Activated naive CD4-positive, alpha-beta T cell treated with anti-CD3 and anti-CD28 coated beads for 36 hours (primary cell): Measurements from ENCODE around the gene ZNF718. TPM values are rescaled to one million over a fixed set of nuclear protein-coding genes. Genes with fewer than 3 reads are reported as not detected.
"Not testable (repeated sequence)": the region's sequence is repeated elsewhere in the genome, so short reads cannot be mapped to it uniquely, and the experiment has no call there.

Experiments
- CTCF ChIA-PET: fragments of 350-600 bp; sonication (Branson Sonifier 250); formaldehyde crosslinking; loops from one replicate; lab custom pipeline; 2021; ENCODE audit warnings: antibody characterized with exemption; lab: Charles Lee
- DNase-seq: peaks from one replicate; pipeline ENCODE4 v3.0.0-alpha.2; 2020
- H3K27ac Mint-ChIP-seq: one replicate; pipeline ENCODE4 v1.8.0; 2021; ENCODE audit warnings: mild to moderate bottlenecking, mixed read lengths
- H3K27me3 Mint-ChIP-seq: one replicate; pipeline ENCODE4 v1.8.0; 2021; ENCODE audit warnings: low read depth, mixed read lengths
- H3K36me3 Mint-ChIP-seq: one replicate; pipeline ENCODE4 v1.8.0; 2021; ENCODE audit warnings: low read depth, mixed read lengths
- H3K4me1 Mint-ChIP-seq: one replicate; pipeline ENCODE4 v1.8.0; 2021; ENCODE audit warnings: low read depth, mixed read lengths
- H3K4me3 Mint-ChIP-seq: one replicate; pipeline ENCODE4 v1.8.0; 2021; ENCODE audit warnings: mild to moderate bottlenecking, moderate library complexity, mixed read lengths
- H3K9me3 Mint-ChIP-seq: one replicate; pipeline ENCODE4 v1.8.0; 2021; ENCODE audit warnings: mixed read lengths
- intact Hi-C: fragments of 100-400 bp; cut with micrococcal nuclease; formaldehyde crosslinking; loops from one replicate; pipeline ENCODE4 v1.15.1; 2023
- total RNA-seq, 2 experiments: library from RNA; stranded (reverse); gene quantifications; one replicate each; pipeline ENCODE4 v1.2.3, GENCODE V29; 2021

The ZNF718 gene
- total RNA-seq, 2 experiments from 2014 or later, result 12.2 to 12.8 TPM

- no peak overlapping the region for H3K4me3 Mint-ChIP-seq
- CTCF ChIA-PET, result interaction anchor here (0.6 kb wide), 1 partner anchor 145 kb away, joined by 3 read pairs; no protein-coding TSS in a partner anchor
- peaks cover 52% of the 10 kb centered on the region for H3K36me3 Mint-ChIP-seq
- no peaks in the 10 kb centered on the region for H3K27me3 Mint-ChIP-seq
- no peak overlapping the region for H3K27ac Mint-ChIP-seq
- H3K4me1 Mint-ChIP-seq, result no peaks in the 10 kb centered on the region
- intact Hi-C loops, result no loop called here
- no peak for DNase-seq
- H3K9me3 Mint-ChIP-seq, result peaks cover 76% of the 10 kb centered on the region
Observed at GRCh38 chr4:173666-174314, 49.5 kb downstream of the ZNF718 start.

GRCh38 chr4:175986-176385 lies 51.7 kb downstream of the ZNF718 start:
- Mint-ChIP-seq H3K4me1 (no peaks in the 10 kb centered on the region), H3K4me3 (no peak overlapping the region), H3K27me3 (no peaks in the 10 kb centered on the region), H3K9me3 (peaks cover 68% of the 10 kb centered on the region), H3K27ac (no peak overlapping the region), H3K36me3 (peaks cover 46% of the 10 kb centered on the region)
- CTCF ChIA-PET, result no interaction called here
- DNase-seq, result no peak
- intact Hi-C loops, result no loop called here

DNA sequence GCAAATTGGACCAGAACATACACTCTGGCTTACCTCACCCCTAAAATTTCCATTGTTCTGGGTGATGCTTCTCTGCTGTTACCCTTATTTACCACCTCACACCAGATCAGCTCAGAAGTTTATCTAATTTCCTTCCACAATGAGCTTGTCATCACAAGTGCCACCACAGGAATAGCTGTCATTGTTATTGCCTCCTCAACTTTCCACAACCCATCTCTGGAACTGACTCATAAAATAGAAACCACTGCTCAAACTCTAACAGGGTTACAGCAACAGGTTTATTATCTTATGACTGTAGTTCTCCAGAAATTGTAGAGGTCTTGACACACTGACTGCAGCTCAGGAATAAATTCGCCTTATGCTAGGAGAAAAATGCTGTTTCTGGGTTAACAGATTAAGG lies 52.7 kb downstream of the ZNF718 start:
- H3K27ac Mint-ChIP-seq, result no peak overlapping the region
- no peak overlapping the region for H3K4me3 Mint-ChIP-seq
- CTCF ChIA-PET, result no interaction called here
- no peaks in the 10 kb centered on the region for H3K4me1 Mint-ChIP-seq
- peaks cover 42% of the 10 kb centered on the region for H3K36me3 Mint-ChIP-seq
- intact Hi-C loops, result no loop called here
- no peaks in the 10 kb centered on the region for H3K27me3 Mint-ChIP-seq
- peaks cover 66% of the 10 kb centered on the region for H3K9me3 Mint-ChIP-seq
- DNase-seq, result no peak

DNA sequence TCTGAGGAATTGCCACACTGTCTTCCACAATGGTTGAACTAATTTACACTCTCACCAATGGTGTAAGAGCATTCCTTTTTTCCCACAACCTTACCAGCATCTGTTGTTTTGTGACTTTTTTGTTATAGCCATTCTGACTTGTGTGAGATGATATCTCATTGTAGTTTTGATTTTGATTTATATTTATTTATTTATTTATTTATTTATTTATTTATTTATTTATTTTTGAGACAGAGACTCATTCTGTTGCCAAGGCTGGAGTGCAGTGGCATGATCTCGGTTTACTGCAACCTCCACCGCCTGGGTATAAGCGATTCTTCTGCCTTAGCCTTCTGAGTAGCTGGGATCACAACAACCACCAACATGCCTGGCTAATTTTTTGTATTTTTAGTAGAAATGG lies 57.9 kb downstream of the ZNF718 start:
- H3K27ac Mint-ChIP-seq, H3K27me3 Mint-ChIP-seq, DNase-seq, H3K4me1 Mint-ChIP-seq, CTCF ChIA-PET, intact Hi-C loops, H3K4me3 Mint-ChIP-seq: not testable (repeated sequence)
- peaks cover 59% of the 10 kb centered on the region for H3K36me3 Mint-ChIP-seq
- H3K9me3 Mint-ChIP-seq, result peaks cover 65% of the 10 kb centered on the region

GRCh38 chr4:188091-188490 lies 63.8 kb downstream of the ZNF718 start:
- Mint-ChIP-seq H3K27ac (no peak overlapping the region), H3K4me1 (no peaks in the 10 kb centered on the region), H3K27me3 (no peaks in the 10 kb centered on the region), H3K36me3 (peaks cover 48% of the 10 kb centered on the region), H3K4me3 (no peak overlapping the region), H3K9me3 (peaks cover 55% of the 10 kb centered on the region)
- CTCF ChIA-PET, result no interaction called here
- intact Hi-C loops, result no loop called here
- DNase-seq, result no peak

DNA sequence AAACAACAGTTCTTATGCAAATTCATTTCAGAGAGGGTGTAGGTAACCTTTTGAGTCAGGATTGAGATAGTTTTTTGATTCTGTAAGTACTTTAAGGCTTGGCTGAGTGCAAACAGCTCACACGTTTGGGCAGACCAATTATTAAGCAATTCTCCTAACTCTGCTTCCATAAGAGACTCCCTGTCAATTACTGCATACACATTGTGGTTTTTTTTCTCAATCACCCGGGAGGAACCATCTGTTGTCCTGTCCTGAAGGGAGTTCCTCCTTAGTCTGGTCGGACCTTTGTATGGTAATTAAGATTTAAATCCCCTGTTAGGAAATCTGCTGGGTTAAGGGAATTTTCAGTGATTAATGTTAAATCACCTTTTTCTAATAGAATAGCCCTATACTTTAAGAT lies 70.9 kb downstream of the ZNF718 start:
- DNase-seq, H3K27me3 Mint-ChIP-seq, H3K27ac Mint-ChIP-seq, H3K4me3 Mint-ChIP-seq, intact Hi-C loops, H3K4me1 Mint-ChIP-seq: not testable (repeated sequence)
- H3K36me3 Mint-ChIP-seq, result peaks cover 35% of the 10 kb centered on the region
- CTCF ChIA-PET, result interaction anchor here (0.6 kb wide), 1 partner anchor 1159 kb away, joined by 3 read pairs; no protein-coding TSS in a partner anchor
- H3K9me3 Mint-ChIP-seq, result peaks cover 63% of the 10 kb centered on the region

- intact Hi-C loops, result no loop called here
- DNase-seq, result no peak
- no peak overlapping the region for H3K27ac Mint-ChIP-seq
- H3K4me3 Mint-ChIP-seq, result no peak overlapping the region
- no peaks in the 10 kb centered on the region for H3K27me3 Mint-ChIP-seq
- peaks cover 42% of the 10 kb centered on the region for H3K36me3 Mint-ChIP-seq
- CTCF ChIA-PET, result no interaction called here
- peaks cover 55% of the 10 kb centered on the region for H3K9me3 Mint-ChIP-seq
- no peaks in the 10 kb centered on the region for H3K4me1 Mint-ChIP-seq
Observed at GRCh38 chr4:200936-201335, 76.6 kb downstream of the ZNF718 start.

DNA sequence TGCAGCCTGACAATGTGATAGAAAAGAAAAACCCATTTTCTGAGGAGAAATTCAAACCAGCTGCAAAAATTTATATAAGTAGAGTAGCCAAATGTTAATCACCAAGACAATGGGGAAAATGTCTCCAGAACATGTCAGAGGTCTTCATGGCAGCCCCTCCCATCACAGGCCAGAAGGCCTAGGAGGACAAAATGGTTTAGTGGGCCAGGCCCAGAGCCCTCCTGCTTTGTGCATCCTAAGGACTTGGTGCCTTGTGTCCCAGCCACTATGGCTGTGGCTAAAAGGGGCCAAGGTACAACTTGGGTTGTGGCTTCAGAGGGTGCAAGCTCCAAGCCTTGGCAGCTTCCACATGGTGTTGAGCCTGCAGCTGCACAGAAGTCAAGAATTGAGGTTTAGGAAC lies 78.5 kb downstream of the ZNF718 start:
- Mint-ChIP-seq H3K9me3 (peaks cover 57% of the 10 kb centered on the region), H3K36me3 (peaks cover 41% of the 10 kb centered on the region)
- H3K27ac Mint-ChIP-seq, intact Hi-C loops, H3K4me1 Mint-ChIP-seq, DNase-seq, H3K27me3 Mint-ChIP-seq, H3K4me3 Mint-ChIP-seq, CTCF ChIA-PET: not testable (repeated sequence)

- no peak overlapping the region for H3K4me3 Mint-ChIP-seq
- intact Hi-C loops, result no loop called here
Observed at GRCh38 chr4:205097-205756, 80.9 kb downstream of the ZNF718 start.

DNA sequence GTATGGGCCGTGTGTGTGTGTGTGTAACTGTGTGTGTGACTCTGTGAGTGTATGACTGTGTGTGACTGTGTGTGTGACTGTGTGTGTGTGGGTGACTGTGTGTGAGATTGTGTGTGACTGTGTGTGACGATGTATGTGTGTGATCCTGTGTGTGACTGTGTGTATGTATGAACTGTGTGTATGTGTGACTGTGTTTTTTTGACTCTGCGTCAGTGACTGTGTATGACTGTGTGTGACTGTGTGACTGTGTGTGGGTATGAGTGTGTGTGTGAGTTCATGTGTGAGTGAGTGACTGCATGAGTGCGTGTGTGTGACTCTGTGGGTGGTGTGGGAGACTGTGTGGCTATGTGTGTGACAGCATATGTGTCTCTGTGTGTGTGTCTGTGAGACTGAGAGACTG lies 81.8 kb downstream of the ZNF718 start:
- H3K27me3 Mint-ChIP-seq, result no peaks in the 10 kb centered on the region
- intact Hi-C loops, result no loop called here
- CTCF ChIA-PET, result no interaction called here
- H3K9me3 Mint-ChIP-seq, result peaks cover 58% of the 10 kb centered on the region
- DNase-seq, result no peak
- H3K4me1 Mint-ChIP-seq, result peaks cover 12% of the 10 kb centered on the region
- H3K4me3 Mint-ChIP-seq, result no peak overlapping the region
- H3K27ac Mint-ChIP-seq, result no peak overlapping the region
- H3K36me3 Mint-ChIP-seq, result peaks cover 35% of the 10 kb centered on the region

More at GRCh38 chr4:205097-205756, 80.9 kb downstream of the ZNF718 start:
- Mint-ChIP-seq H3K9me3 (peaks cover 56% of the 10 kb centered on the region), H3K27me3 (no peaks in the 10 kb centered on the region), H3K4me1 (peaks cover 8% of the 10 kb centered on the region), H3K27ac (no peak overlapping the region), H3K36me3 (peaks cover 33% of the 10 kb centered on the region)
- CTCF ChIA-PET, result no interaction called here
- DNase-seq, result no peak

DNA sequence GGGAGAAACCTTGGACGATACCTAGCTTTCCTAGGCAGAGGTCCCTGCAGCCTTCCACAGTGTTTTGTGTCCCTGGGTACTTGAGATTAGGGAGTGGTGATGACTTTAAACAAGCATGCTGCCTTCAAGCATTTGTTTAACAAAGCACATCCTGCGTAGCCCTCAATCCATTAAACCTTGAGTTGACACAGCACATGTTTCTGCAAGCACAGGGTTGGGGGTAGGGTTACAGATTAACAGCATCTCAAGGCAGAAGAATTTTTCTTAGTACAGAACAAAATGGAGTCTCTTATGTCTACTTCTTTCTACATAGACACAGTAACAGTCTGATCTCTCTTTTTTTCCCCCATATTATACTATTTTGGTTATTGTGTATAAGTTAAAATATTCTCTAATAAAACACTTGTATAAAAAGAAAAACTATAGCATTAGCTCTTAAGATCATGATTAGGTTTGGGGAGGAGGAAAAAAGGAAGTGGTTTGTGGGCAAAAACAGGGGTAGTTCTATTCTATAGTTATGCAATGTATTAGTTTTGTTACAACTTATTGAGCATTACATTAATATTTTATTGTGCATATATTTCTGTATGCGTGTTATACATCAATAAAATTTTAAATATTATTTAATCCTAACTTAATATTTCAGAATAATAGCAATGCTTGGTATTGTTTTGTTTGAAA lies 84.3 kb downstream of the ZNF718 start:
- intact Hi-C loops, DNase-seq, H3K27ac Mint-ChIP-seq, CTCF ChIA-PET, H3K27me3 Mint-ChIP-seq, H3K4me3 Mint-ChIP-seq: not testable (repeated sequence)
- peaks cover 23% of the 10 kb centered on the region for H3K4me1 Mint-ChIP-seq
- peaks cover 29% of the 10 kb centered on the region for H3K36me3 Mint-ChIP-seq
- H3K9me3 Mint-ChIP-seq, result peaks cover 53% of the 10 kb centered on the region

GRCh38 chr4:211033-211511 lies 86.8 kb downstream of the ZNF718 start:
- CTCF ChIA-PET, result interaction anchor here (1.1 kb wide), 1 partner anchor 72 kb away, joined by 4 read pairs; no protein-coding TSS in a partner anchor
- H3K36me3 Mint-ChIP-seq, result peaks cover 32% of the 10 kb centered on the region
- H3K4me3 Mint-ChIP-seq, result no peak overlapping the region
- no peaks in the 10 kb centered on the region for H3K27me3 Mint-ChIP-seq
- H3K9me3 Mint-ChIP-seq, result peaks cover 56% of the 10 kb centered on the region
- no peak overlapping the region for H3K27ac Mint-ChIP-seq
- DNase-seq, result peak; percentile 58
- peaks cover 23% of the 10 kb centered on the region for H3K4me1 Mint-ChIP-seq
- intact Hi-C loops, result no loop called here
